Inferior parietal cortex (tissue), 1 donor: ENCODE data around the gene DOCK4.
"Not testable (repeated sequence)": the region's sequence is repeated elsewhere in the genome, so short reads cannot be mapped to it uniquely, and the experiment has no call there.

Source experiments
- DNase-seq: peaks from one replicate; pipeline ENCODE4 v3.0.0-alpha.2; 2016; ENCODE audit errors: extremely low spot score

The DOCK4 gene

DNA sequence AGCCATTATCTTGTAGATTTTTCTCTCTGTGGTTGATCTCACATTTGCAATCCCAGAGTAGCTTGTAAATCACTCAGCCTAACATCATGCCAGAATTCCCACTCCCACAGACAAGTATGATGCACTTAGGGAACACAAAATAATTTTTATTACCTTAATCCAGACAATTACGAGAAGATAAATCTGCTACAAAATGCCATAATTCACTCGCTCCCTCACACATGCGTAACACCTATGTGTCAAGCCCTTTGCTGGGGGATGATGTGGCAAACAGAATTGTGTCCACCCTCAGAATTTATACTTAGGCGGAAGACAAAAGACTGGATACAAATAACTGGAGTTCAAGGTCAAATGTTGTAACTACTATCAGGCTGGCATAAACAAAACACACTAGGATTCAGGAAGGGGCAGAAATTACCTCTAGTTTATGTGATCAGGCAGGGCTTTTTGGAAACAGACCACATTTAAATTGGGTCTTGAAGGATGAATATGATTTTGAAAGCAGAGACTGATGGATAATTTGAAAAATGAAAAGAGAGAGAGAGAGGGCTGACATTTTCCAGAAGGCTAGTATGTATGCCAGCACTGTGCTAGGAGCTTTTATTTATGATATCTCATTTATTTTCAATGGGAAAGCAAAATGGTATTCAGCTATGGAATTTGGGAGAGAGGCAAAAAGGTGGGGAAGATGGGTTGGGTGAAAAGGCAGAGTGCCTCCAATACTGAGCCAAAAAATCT, 69.8 kb downstream of the DOCK4 start:
- DNase-seq, result no peak

- DNase-seq, result no peak
Measured at GRCh38 chr7:112135815-112136214, 70.4 kb downstream of the DOCK4 start.

DNA sequence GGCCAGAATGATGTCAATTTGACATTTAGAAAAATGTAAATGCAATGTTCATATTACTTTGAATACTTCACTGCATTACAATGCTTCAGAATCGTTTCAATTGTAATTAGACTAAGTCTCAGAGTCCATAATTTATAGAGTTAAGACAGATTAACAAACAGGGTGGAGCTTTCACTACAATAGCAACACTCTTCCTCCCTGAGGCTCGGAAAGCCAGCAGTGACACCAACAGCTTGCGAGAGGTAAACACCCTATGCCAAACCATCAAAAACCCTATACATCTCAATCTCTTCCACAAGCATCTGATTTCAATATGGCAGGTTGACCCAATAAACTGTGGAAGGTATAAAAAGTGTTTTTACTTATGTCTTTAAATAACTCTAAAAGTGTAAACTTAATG, 72.2 kb downstream of the DOCK4 start:
- DNase-seq, result no peak

DNA sequence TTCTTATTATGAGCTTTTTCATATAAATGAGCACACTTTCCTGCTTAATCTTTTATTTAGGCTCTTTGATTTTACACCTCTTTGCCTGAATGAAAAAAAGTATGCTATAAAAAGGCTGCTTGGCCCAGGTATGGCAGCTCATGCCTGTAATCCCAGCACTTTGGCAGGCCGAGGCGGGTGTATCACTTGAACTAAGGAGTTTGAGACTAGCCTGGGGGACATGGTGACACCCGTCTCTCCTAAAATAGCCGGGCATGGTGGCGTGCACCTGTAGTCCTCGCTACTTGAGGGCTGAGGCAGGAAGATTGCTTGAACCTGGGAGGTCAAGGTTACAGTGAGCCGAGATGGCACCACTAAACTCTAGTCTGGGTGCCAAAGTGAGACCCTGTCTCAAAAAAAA, 72.9 kb downstream of the DOCK4 start:
- DNase-seq, result no peak

- DNase-seq, result no peak
Measured at GRCh38 chr7:112132051-112132694, 74.0 kb downstream of the DOCK4 start.

GRCh38 chr7:112130729-112131410, 75.3 kb downstream of the DOCK4 start:
- no peak for DNase-seq

DNA sequence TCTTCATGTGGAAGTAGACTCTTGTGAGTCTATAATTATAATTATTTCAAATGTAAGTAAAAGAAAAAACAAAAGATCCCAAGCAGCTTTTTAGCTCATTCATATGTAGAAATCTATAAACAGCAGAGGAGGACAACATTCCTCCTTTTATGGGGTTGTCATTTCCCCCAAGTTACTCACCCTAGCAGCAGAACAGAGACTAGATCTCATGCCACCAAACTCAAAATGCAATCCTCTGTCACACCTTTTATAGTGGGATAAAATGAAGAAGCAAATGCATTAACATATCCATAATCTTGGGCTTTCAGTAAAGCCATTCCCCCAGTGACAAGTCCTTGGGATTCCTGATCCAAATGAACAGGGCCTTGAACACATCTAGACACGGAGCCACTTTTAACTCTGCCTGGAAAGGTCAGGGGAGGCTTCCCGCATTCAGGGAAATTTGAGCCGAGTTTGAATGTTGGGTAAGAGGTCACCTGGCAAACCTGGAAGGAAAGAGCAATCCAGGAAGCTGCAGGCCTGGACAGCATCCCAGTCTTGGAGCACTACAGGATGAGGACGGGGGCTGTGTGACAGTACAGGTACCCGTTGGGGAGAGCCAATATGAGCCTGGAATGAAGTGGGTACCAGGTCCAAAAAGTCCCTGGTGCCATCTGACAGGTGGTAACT, 76.4 kb downstream of the DOCK4 start:
- DNase-seq, result no peak

- not testable (repeated sequence) for DNase-seq
Measured at GRCh38 chr7:112128461-112129425, 77.5 kb downstream of the DOCK4 start.

DNA sequence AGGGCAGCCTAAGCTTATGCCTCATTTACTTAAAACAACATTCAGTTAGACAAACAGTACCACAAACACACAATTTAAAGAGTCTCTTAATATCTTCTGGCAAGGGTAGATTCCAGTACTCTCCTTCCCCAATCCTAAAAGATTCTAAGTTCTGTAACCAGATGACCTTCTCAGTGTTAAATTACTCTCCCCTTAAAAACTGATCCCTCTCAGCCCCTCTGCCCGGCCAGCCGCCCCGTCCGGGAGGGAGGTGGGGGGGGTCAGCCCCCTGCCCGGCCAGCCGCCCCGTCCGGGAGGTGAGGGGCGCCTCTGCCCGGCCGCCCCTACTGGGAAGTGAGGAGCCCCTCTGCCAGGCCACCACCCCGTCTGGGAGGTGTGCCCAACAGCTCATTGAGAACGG, 78.2 kb downstream of the DOCK4 start:
- not testable (repeated sequence) for DNase-seq

- DNase-seq, result no peak
Measured at GRCh38 chr7:112125250-112125649, 80.9 kb downstream of the DOCK4 start.

DNA sequence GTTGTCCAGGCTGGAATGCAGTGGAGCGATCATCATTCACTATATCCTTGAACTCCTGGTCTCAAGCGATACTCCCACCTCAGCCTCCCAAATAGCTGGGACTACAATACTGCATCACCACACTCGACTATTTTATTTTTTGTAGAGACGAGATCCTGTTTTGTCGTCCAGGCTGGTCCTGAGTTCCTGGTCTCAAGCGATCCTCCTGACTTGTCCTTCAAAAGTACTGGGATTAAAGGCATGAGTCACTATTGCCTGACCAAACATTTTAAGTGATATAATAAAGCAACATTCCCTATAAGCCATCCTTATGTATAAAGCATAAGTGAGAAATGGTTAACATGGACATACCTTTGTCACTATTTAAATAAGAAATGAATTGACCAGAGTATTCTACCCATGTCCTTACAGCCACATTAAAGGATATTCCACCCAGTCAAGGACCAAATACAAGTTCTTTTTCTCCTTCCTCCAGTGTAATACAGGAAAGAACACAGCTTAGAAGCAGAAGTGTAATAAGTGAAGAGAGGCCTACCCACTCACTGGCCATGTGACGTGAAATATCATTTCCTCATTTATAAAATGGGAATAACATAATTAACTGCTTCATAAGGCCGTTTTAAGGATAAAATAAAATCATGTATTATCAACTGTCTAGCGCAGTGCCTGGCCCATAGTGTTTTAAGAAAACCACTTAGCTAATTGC, 82.0 kb downstream of the DOCK4 start:
- no peak for DNase-seq

GRCh38 chr7:112122798-112123197, 83.4 kb downstream of the DOCK4 start:
- no peak for DNase-seq

GRCh38 chr7:112122144-112122543, 84.1 kb downstream of the DOCK4 start:
- DNase-seq, result no peak

DNA sequence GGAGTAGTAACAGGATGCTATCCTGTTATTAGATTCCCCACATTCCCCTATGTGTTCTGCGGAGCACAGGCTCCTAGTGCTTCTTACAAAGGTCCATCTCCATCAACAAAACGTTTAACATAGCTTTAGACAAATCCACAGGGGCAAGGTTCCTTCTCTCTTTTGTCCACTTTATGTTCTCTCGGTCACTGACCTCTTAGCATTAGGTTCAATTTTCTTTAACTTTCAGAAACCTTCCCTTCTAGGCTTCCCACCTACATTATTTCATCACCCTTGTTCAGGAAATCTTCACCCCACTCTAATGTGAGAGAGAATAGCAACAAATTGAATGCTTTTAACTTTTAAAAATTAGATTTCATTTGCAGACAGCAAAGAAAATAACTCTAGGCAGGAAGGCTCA, 84.9 kb downstream of the DOCK4 start:
- no peak for DNase-seq

GRCh38 chr7:112120696-112121217, 85.4 kb downstream of the DOCK4 start:
- no peak for DNase-seq

GRCh38 chr7:112118581-112119566, 87.3 kb downstream of the DOCK4 start:
- no peak for DNase-seq

DNA sequence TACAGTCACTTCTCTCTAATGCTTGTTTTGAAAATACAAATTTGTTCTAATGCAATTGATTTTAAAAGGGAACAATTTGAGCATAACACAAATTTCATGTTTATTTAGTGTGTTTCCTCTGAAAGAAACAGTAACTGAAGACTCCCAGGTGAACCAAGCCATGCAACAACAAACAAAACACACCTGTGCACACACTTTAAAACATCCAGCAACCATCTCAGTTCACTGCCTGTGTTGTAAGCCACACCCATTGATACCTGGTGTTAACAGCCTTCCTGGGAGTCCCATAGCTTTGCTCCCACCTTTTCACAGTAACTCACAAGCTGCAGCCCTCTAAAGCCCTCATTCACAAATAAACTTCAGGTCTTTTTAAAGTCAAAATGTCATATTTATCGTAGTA, 89.3 kb downstream of the DOCK4 start:
- DNase-seq, result no peak

DNA sequence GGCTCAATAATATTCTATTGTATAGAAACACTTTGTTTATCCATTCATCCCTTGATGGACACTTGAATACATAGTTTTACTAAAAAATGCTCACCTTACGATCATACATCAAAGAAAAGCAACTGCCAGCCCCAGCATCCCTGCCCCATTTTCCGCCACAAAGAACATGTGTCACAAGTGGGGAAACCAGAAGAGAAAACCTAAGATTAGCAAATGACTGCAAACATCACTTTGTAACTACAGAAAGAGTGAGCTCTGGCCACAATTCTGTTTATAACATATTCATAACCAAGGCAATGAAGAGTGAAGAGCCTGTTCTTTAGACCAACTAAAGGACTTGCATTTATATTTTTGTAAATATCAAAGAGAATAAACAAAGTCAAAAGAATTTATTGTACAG, 89.8 kb downstream of the DOCK4 start:
- DNase-seq, result no peak

- DNase-seq, result no peak
Measured at GRCh38 chr7:112115880-112116279, 90.3 kb downstream of the DOCK4 start.
